Prostate gland (tissue), 2 donors: ENCODE measurements around the gene TOM1. TPM values are rescaled to one million over a fixed set of nuclear protein-coding genes. Genes with fewer than 3 reads are reported as not detected.
A peak's percentile ranks its signal among the peaks of the same experiment; 100 is the strongest.

Experiments
- DNase-seq: peaks from one replicate; pipeline ENCODE4 v3.0.0-alpha.2; 2019; ENCODE audit warnings: low spot score
- H3K27ac ChIP-seq, 2 donors: fragments of 200-600 bp; sonication (generic); 2 replicates each; pipeline ENCODE4 v1.5.1; 2017 to 2019
- H3K27me3 ChIP-seq: fragments of 200-600 bp; sonication (generic); replicated peaks from 2 replicates; pipeline ENCODE4 v1.5.1; 2019; ENCODE audit not compliant: insufficient read depth
- H3K36me3 ChIP-seq, 2 donors: fragments of 200-600 bp; sonication (generic); 1 replicate in 1 of 2; 2 replicates in 1 of 2; pipeline versions ENCODE4 v1.5.1 to v1.8.1; 2017 to 2019
- H3K4me1 ChIP-seq: fragments of 200-600 bp; sonication (generic); replicated peaks from 2 replicates; pipeline ENCODE4 v1.5.1; 2019
- H3K4me3 ChIP-seq, 2 donors: fragments of 200-600 bp; sonication (generic); 2 replicates each; pipeline ENCODE4 v1.5.1; 2017 to 2019
- H3K9me3 ChIP-seq: fragments of 200-600 bp; sonication (generic); 2 replicates; pipeline ENCODE4 v1.5.1; 2017
- CTCF ChIP-seq, 4 experiments: fragments of 200-600 bp in 2 of 4; fragments of 450-650 bp in 2 of 4; sonication (generic) in 2 of 4; IDR thresholded peaks; 1 replicate in 3 of 4; 2 replicates in 1 of 4; pipeline ENCODE4 v1.5.1; 2016 to 2019; ENCODE audit warnings: antibody characterized with exemption in 4 of 4, mild to moderate bottlenecking in 2 of 4, moderate library complexity in 2 of 4
- POLR2A ChIP-seq: fragments of 450-650 bp; IDR thresholded peaks from one replicate; pipeline ENCODE4 v1.6.1; 2016; ENCODE audit warnings: antibody characterized with exemption, mild to moderate bottlenecking
- POLR2AphosphoS5 ChIP-seq: sonication (generic); formaldehyde crosslinking; IDR thresholded peaks from one replicate; pipeline ENCODE4 v1.6.1; 2017; ENCODE audit warnings: antibody characterized with exemption
- WGBS: methylation state at CpG from one replicate; pipeline ENCODE4 v1.1.5; 2018; 5-methylcytosine and 5-hydroxymethylcytosine counted together
- intact Hi-C: fragments of 100-400 bp; cut with DNase I; formaldehyde crosslinking; loops from one replicate; pipeline ENCODE4 v1.14.2; 2022
- total RNA-seq, 2 donors: library from RNA; depleted of rRNA; stranded (reverse); fragments of >200 nt; gene quantifications; one replicate each; pipeline ENCODE4 v1.1.0, GENCODE V29; 2016

TOM1 gene
- total RNA-seq, 2 donors from 2014 or later: 65.6 to 68.6 TPM

- Histone ChIP-seq H3K4me3 (no peak overlapping the region), H3K4me1 (peaks cover 17% of the 10 kb centered on the region), H3K36me3 (no peaks in the 10 kb centered on the region), H3K27ac (no peak overlapping the region), H3K9me3 (no peaks in the 10 kb centered on the region), H3K27me3 (no peaks in the 10 kb centered on the region)
- no peak for TF ChIP-seq CTCF (IDR thresholded peaks at IDR 0.05)
- no peak for TF ChIP-seq POLR2A
- TF ChIP-seq POLR2AphosphoS5: no peak
- 81% methylated on average over 16 of the region's 16 CpGs for WGBS
- intact Hi-C loops: no loop called here
- no peak for DNase-seq
These were observed 14.7 kb downstream of the TOM1 start for GRCh38 chr22:35314161-35314942.

GRCh38 chr22:35315141-35315854 is 15.6 kb downstream of the TOM1 start:
- Histone ChIP-seq H3K4me1 (peaks cover 17% of the 10 kb centered on the region), H3K9me3 (no peaks in the 10 kb centered on the region), H3K36me3 (peaks cover 0 to 4% of the 10 kb centered on the region in 2 donors), H3K27ac (peak overlapping the region; percentile 66 to 67), H3K27me3 (no peaks in the 10 kb centered on the region), H3K4me3 (no peak overlapping the region)
- TF ChIP-seq POLR2AphosphoS5 (no peak), CTCF (IDR thresholded peaks at IDR 0.05) (no peak), POLR2A (no peak)
- WGBS: 65% methylated on average over 12 of the region's 12 CpGs
- intact Hi-C loops: no loop called here
- DNase-seq: peak; percentile 20

- Histone ChIP-seq H3K27me3 (no peaks in the 10 kb centered on the region), H3K27ac (peak overlapping the region; percentile 66 to 67), H3K4me3 (no peak overlapping the region), H3K9me3 (no peaks in the 10 kb centered on the region), H3K36me3 (peaks cover 0 to 4% of the 10 kb centered on the region in 2 donors), H3K4me1 (peaks cover 17% of the 10 kb centered on the region)
- intact Hi-C loops: no loop called here
- DNase-seq: peak; percentile 88
- peak; percentile 90 for TF ChIP-seq POLR2AphosphoS5
- TF ChIP-seq CTCF (IDR thresholded peaks at IDR 0.05): no peak
- 45% methylated on average over 27 of the region's 27 CpGs for WGBS
These were observed 16.4 kb downstream of the TOM1 start for GRCh38 chr22:35315855-35316745.

GRCh38 chr22:35316751-35317150 is 17.1 kb downstream of the TOM1 start:
- WGBS: 95% methylated on average over 7 of the region's 7 CpGs
- Histone ChIP-seq H3K36me3 (peaks cover 0 to 5% of the 10 kb centered on the region in 2 donors), H3K27me3 (no peaks in the 10 kb centered on the region), H3K9me3 (no peaks in the 10 kb centered on the region), H3K27ac (no peak overlapping the region), H3K4me3 (no peak overlapping the region), H3K4me1 (peaks cover 17% of the 10 kb centered on the region)
- intact Hi-C loops: no loop called here
- DNase-seq: no peak
- TF ChIP-seq POLR2A: no peak
- no peak for TF ChIP-seq POLR2AphosphoS5
- no peak for TF ChIP-seq CTCF (IDR thresholded peaks at IDR 0.05)
